ENCODE data around the gene OR10Z1. TPM values are rescaled to one million over a fixed set of nuclear protein-coding genes. Genes with fewer than 3 reads are reported as not detected.

OR10Z1 gene
- total and polyA plus RNA-seq, 9 of the 15 experiments (the other 6 are each of a cell fraction or from before 2014, with no cell fraction given) = 0.01 to 0.94 (median 0.35) TPM; not detected in 5

DNA sequence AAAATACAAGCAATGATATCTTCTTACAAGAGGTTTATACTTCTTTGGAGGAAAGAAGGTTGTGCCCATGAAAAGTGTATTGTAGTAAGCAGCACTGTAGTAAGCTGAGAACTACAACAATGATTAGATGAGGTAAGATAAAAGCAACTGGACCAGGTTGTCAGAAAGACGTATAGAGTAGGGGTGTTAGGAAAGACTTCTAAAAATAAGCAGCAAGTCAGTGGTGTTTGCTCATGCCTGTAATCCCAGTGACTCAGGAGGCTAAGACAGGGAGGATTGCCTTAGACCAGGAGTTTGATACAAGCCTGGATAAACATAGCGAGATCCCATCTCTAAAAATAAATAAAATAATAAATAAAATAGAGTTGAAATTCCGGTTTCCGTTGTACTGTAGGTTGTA, 21.1 kb upstream of the OR10Z1 start (continued):
- TF ChIP-seq MGA (IDR thresholded peaks at IDR 0.05) = no peak
- TF ChIP-seq ELF2 (CRISPR knock-in tag; IDR thresholded peaks at IDR 0.05) = no peak
- TF ChIP-seq ZNF717 (CRISPR knock-in tag; IDR thresholded peaks at IDR 0.05) = no peak
- TF ChIP-seq REST (IDR thresholded peaks at IDR 0.05; ENCODE audit: borderline replicate concordance) = no peak
- no peak for TF ChIP-seq REST (CRISPR knock-in tag; IDR thresholded peaks at IDR 0.05; ENCODE audit: low read depth)
- TF ChIP-seq ZBED1 (IDR thresholded peaks at IDR 0.05) = no peak
- no peak for TF ChIP-seq JUN (IDR thresholded peaks at IDR 0.05; ENCODE audit: borderline replicate concordance, low read depth, low read length)
- TF ChIP-seq JUN (CRISPR knock-in tag; IDR thresholded peaks at IDR 0.05; ENCODE audit: borderline replicate concordance) = no peak
- TF ChIP-seq RBFOX2 (IDR thresholded peaks at IDR 0.05; ENCODE audit: low read depth, low read length) = no peak
- TF ChIP-seq NFRKB (IDR thresholded peaks at IDR 0.05; ENCODE audit: low read depth) = no peak

All from K562 (cell line).